Fibroblast of lung (primary cell): ENCODE measurements around the gene GNG5.

Experiments
- EZH2 ChIP-seq: IDR thresholded peaks from 2 replicates; pipeline ENCODE4 v1.5.1; 2012; ENCODE audit warnings: low read length, control low read depth, mild to moderate bottlenecking; ENCODE audit errors: missing control alignments
- TF ChIP-seq, protein P1 (sequence below), 2 donors: IDR thresholded peaks in 1 of 2; conservative IDR thresholded peaks in 1 of 2; 1 replicate in 1 of 2; 2 replicates in 1 of 2; pipeline ENCODE4 v1.5.1; 2011 to 2012; ENCODE audit warnings: low read length in 2 of 2, control low read depth in 1 of 2, inconsistent platforms in 1 of 2, low read depth in 1 of 2, mild to moderate bottlenecking in 1 of 2

DNA sequence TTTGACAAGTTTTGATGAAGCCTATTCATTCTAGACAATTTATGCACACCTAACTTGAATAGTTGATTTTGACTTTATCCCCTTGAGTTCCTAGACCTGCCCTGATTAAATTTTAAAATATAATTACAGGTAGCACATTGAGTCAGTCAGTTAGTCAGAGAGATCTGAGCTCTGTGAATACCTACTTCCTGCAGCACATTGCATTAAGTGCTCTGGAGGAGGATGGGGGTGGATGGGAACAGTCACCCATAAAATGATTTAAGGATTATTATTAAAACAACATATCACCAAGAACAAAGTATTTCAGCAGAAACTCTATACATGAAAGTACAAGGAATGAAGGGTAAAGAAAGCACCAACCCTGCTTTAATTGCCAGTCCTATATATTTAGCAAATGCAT lies 39.1 kb downstream of the GNG5 start:
- TF ChIP-seq, protein P1, sequence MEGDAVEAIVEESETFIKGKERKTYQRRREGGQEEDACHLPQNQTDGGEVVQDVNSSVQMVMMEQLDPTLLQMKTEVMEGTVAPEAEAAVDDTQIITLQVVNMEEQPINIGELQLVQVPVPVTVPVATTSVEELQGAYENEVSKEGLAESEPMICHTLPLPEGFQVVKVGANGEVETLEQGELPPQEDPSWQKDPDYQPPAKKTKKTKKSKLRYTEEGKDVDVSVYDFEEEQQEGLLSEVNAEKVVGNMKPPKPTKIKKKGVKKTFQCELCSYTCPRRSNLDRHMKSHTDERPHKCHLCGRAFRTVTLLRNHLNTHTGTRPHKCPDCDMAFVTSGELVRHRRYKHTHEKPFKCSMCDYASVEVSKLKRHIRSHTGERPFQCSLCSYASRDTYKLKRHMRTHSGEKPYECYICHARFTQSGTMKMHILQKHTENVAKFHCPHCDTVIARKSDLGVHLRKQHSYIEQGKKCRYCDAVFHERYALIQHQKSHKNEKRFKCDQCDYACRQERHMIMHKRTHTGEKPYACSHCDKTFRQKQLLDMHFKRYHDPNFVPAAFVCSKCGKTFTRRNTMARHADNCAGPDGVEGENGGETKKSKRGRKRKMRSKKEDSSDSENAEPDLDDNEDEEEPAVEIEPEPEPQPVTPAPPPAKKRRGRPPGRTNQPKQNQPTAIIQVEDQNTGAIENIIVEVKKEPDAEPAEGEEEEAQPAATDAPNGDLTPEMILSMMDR (conservative IDR thresholded peaks at IDR 0.05 in 1 of 2, IDR thresholded peaks at IDR 0.05 in 1 of 2; ENCODE audit: low read depth in 1 of 2, low read length in 2 of 2) = no peak
- TF ChIP-seq EZH2 = no peak
